Esophagus muscularis mucosa (tissue), 4 donors: ENCODE data around the gene PTOV1. TPM values are rescaled to one million over a fixed set of nuclear protein-coding genes. Genes with fewer than 3 reads are reported as not detected.

ENCODE experiments used
- DNase-seq: peaks from one replicate; pipeline ENCODE4 v3.0.0-alpha.2; 2017; ENCODE audit errors: extremely low spot score
- H3K27ac ChIP-seq, 4 donors: fragments of 200-600 bp; sonication (generic); replicated peaks in 1 of 4; 1 replicate in 3 of 4; 2 replicates in 1 of 4; pipeline ENCODE4 v1.5.1; 2016 to 2019; ENCODE audit warnings: mild to moderate bottlenecking in 1 of 4
- H3K27me3 ChIP-seq, 4 donors: fragments of 200-600 bp; sonication (generic); one replicate each; pipeline versions ENCODE4 v1.5.1 to v1.6.0; 2016 to 2019
- H3K36me3 ChIP-seq, 4 donors: fragments of 200-600 bp; sonication (generic); one replicate each; pipeline ENCODE4 v1.5.1; 2016 to 2019
- H3K4me1 ChIP-seq, 4 donors: fragments of 200-600 bp; sonication (generic); one replicate each; pipeline ENCODE4 v1.5.1; 2016 to 2019
- H3K4me3 ChIP-seq, 4 donors: fragments of 200-600 bp; sonication (generic); 1 replicate in 2 of 4; 2 replicates in 2 of 4; pipeline ENCODE4 v1.5.1; 2016 to 2019; ENCODE audit warnings: mild to moderate bottlenecking in 4 of 4, moderate library complexity in 1 of 4
- H3K9me3 ChIP-seq, 4 donors: fragments of 200-600 bp; sonication (generic); 1 replicate in 3 of 4; 2 replicates in 1 of 4; pipeline ENCODE4 v1.5.1; 2016 to 2019
- CTCF ChIP-seq, 3 experiments: fragments of 200-600 bp in 2 of 3; fragments of 450-650 bp in 1 of 3; sonication (generic) in 2 of 3; IDR thresholded peaks; one replicate each; pipeline ENCODE4 v1.5.1; 2017 to 2019; ENCODE audit warnings: antibody characterized with exemption in 3 of 3, mild to moderate bottlenecking in 2 of 3, moderate library complexity in 1 of 3
- EP300 ChIP-seq: sonication (generic); formaldehyde crosslinking; IDR thresholded peaks from one replicate; pipeline ENCODE4 v1.6.1; 2017; ENCODE audit warnings: antibody characterized with exemption
- POLR2A ChIP-seq: fragments of 450-650 bp; IDR thresholded peaks from one replicate; pipeline ENCODE4 v1.6.1; 2017; ENCODE audit warnings: antibody characterized with exemption, moderate library complexity, mild to moderate bottlenecking, low read depth
- POLR2AphosphoS5 ChIP-seq, 2 donors: sonication (generic); formaldehyde crosslinking; IDR thresholded peaks; one replicate each; pipeline ENCODE4 v1.6.1; 2017; ENCODE audit warnings: antibody characterized with exemption in 2 of 2
- WGBS: methylation state at CpG from one replicate; pipeline ENCODE4 v1.1.5; 2018; 5-methylcytosine and 5-hydroxymethylcytosine counted together
- intact Hi-C: fragments of 100-400 bp; cut with DNase I; formaldehyde crosslinking; loops from one replicate; pipeline ENCODE4 v1.15.1; 2023
- total RNA-seq, 4 donors: library from RNA; depleted of rRNA; stranded (reverse); fragments of >200 nt; gene quantifications; one replicate each; pipeline versions ENCODE4 v1.1.0 to v1.2.1, GENCODE V29; 2016

Gene PTOV1
- total RNA-seq, 4 donors from 2014 or later: 60.5 to 102 (median 84.4) TPM

- TF ChIP-seq POLR2AphosphoS5 (IDR thresholded peaks at IDR 0.05) (no peak), EP300 (no peak), CTCF (IDR thresholded peaks at IDR 0.05) (no peak), POLR2A (no peak)
- peaks cover 0 to 36% (median 9%) of the 10 kb centered on the region in 4 donors for H3K27me3 ChIP-seq
- intact Hi-C loops: no loop called here
- WGBS: 94% methylated on average over 18 of the region's 18 CpGs
- no peak overlapping the region for H3K4me3 ChIP-seq
- peaks cover 0 to 4% (median 0%) of the 10 kb centered on the region in 4 donors for H3K36me3 ChIP-seq
- H3K9me3 ChIP-seq: no peaks in the 10 kb centered on the region
- H3K27ac ChIP-seq: no peak overlapping the region
- DNase-seq: no peak
- peaks cover 19 to 33% (median 31%) of the 10 kb centered on the region in 4 donors for H3K4me1 ChIP-seq
Measured at GRCh38 chr19:49894011-49894664, 43.2 kb downstream of the PTOV1 start.

GRCh38 chr19:49894879-49895565, 44.1 kb downstream of the PTOV1 start:
- DNase-seq: no peak
- TF ChIP-seq EP300: no peak
- no peak for TF ChIP-seq POLR2AphosphoS5 (IDR thresholded peaks at IDR 0.05)
- TF ChIP-seq CTCF (IDR thresholded peaks at IDR 0.05): no peak
- TF ChIP-seq POLR2A: no peak
- H3K4me1 ChIP-seq: peaks cover 16 to 27% (median 25%) of the 10 kb centered on the region in 4 donors
- intact Hi-C loops: no loop called here
- WGBS: 79% methylated on average over 9 of the region's 17 CpGs
- H3K4me3 ChIP-seq: no peak overlapping the region
- H3K9me3 ChIP-seq: no peaks in the 10 kb centered on the region
- peaks cover 0 to 28% (median 8%) of the 10 kb centered on the region in 4 donors for H3K27me3 ChIP-seq
- no peak overlapping the region for H3K27ac ChIP-seq
- H3K36me3 ChIP-seq: no peaks in the 10 kb centered on the region

- 82% methylated on average over 9 of the region's 17 CpGs for WGBS
- H3K27me3 ChIP-seq: peaks cover 0 to 21% (median 3%) of the 10 kb centered on the region in 4 donors
- intact Hi-C loops: no loop called here
- no peak overlapping the region for H3K27ac ChIP-seq
- no peak overlapping the region for H3K4me3 ChIP-seq
- H3K36me3 ChIP-seq: no peaks in the 10 kb centered on the region
- H3K9me3 ChIP-seq: no peaks in the 10 kb centered on the region
- no peak for DNase-seq
- TF ChIP-seq POLR2A: no peak
- TF ChIP-seq CTCF (IDR thresholded peaks at IDR 0.05): no peak
- TF ChIP-seq EP300: no peak
- TF ChIP-seq POLR2AphosphoS5 (IDR thresholded peaks at IDR 0.05): no peak
- peaks cover 10 to 20% (median 17%) of the 10 kb centered on the region in 4 donors for H3K4me1 ChIP-seq
Measured at GRCh38 chr19:49895566-49896297, 44.8 kb downstream of the PTOV1 start.

DNA sequence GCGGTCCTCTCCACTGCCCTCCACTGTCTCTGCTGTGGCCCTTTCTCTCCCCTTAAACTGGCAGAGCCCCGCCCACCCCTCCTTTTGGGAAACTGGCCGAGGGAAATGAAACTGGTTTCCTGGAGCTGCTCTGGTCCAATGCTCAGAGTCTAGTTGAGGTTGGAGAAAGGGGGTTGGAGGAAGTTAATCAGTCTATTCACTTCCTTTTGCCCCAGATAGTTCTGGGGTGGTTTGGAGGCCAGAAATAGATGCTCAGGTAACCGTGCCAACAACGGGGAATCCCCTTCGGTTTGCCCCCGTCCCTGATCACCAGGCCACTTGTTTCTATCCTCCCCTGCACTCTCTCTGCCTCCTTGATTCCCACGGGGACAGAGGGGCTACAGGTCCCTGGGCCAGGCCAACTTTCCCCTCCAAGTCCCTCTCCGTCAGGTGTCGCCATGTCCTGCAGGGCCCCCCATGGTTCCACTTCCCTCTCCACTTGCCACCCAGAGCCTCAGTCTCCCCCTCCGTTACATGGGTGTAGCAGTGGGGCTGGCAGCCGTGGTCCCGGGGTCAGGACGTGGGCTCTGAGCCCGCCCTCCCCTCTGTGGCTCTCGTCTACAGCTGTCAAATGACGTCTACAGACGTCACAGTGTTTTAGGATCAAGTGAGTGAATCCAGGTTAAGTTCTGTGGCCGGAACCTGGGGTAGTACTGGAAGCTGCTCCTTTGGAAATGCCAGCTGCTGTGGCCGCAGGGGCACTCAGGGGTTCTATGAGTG, 46.1 kb downstream of the PTOV1 start, which contains the start of gene IL4I1:
TSS of gene IL4I1 (minus strand) at position 25 of the 759 bp plus-strand sequence. CDS start 727 bp downstream, outside the sequence.
- H3K27me3 ChIP-seq: peaks cover 0 to 9% (median 0%) of the 10 kb centered on the region in 4 donors
- H3K36me3 ChIP-seq: no peaks in the 10 kb centered on the region
- peak within 1 kb of the TSS in 1 of 4 donors; percentile 21 for H3K4me3 ChIP-seq
- peaks cover 10 to 16% (median 15%) of the 10 kb centered on the region in 4 donors for H3K4me1 ChIP-seq
- no peak for DNase-seq
- H3K27ac ChIP-seq: peak within 1 kb of the TSS in 2 of 4 donors; percentile 34 to 44
- TF ChIP-seq POLR2AphosphoS5 (IDR thresholded peaks at IDR 0.05): no peak
- TF ChIP-seq CTCF (IDR thresholded peaks at IDR 0.05): no peak
- TF ChIP-seq EP300: no peak
- TF ChIP-seq POLR2A: no peak
- 51% methylated on average over 17 of the region's 20 CpGs for WGBS
- H3K9me3 ChIP-seq: no peaks in the 10 kb centered on the region
- intact Hi-C loops: no loop called here
